RPMI8226 (cell line): Measurements from ENCODE around the gene MT1M.
A peak's percentile ranks its signal among the peaks of the same experiment; 100 is the strongest.

Experiments
- DNase-seq: peaks from one replicate; pipeline ENCODE4 v3.0.0-alpha.2; 2015

The MT1M gene

GRCh38 chr16:56679078-56679730, 46.7 kb downstream of the MT1M start:
- no peak for DNase-seq

- no peak for DNase-seq
Measured at GRCh38 chr16:56679818-56680217, 47.4 kb downstream of the MT1M start.

- DNase-seq: peak; percentile 97
Measured at GRCh38 chr16:56681939-56682702, 49.7 kb downstream of the MT1M start, which contains the start of gene MT1X. MT1X (plus strand) TSS chr16:56682470; CDS start chr16:56682541, 71 bp downstream.

- DNase-seq: peak; percentile 47
Measured at GRCh38 chr16:56682703-56683397, 50.4 kb downstream of the MT1M start.
